ENCODE results near the gene CLEC18B. TPM values are rescaled to one million over a fixed set of nuclear protein-coding genes. Genes with fewer than 3 reads are reported as not detected.
"Not testable (repeated sequence)": the region's sequence is repeated elsewhere in the genome, so short reads cannot be mapped to it uniquely, and the experiment has no call there.

The CLEC18B gene
- total RNA-seq, 1 experiment from 2014 or later: 0.55 TPM

DNA sequence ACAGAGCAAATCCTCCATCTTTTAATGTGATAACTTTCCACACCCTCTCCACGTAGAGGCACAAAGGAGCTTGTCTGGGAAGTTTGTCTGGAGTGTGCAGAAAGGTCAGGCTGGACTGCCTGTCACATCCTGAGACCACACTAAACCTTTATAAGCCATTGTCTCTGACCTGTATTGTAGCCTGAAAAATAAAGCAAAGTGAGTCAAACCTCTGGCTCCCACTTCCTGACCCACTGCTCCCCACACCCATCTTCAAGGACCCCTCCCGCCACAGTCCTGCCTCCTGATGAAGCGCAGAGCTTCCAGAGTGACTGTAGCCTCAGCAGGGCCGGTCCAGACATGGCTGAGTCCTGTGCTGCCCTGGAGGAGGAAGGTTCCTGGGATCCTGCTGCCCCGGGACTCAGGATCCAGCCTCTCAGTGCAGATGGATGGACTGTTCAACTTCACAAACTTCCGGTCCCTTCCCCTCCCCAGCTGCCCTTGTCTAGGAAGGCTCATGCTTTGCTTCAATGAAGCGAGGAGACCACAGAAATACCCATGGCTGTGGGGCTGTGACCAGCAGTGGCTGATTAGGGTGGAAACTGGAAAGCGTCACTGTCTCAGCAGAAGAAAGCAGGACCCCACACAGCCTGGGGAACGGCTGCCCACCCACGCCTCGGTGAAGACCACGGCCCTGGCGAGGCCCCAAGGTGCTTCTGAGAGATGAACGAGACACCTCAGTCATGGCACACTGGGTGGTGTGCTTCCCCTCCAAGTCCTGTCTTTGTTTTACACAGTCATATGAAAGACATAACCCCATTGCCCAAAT is 30.9 kb upstream of the CLEC18B start:
- H3K27me3 ChIP-seq (ENCODE audit: control insufficient read depth, insufficient read depth, low read length): no peaks in the 10 kb centered on the region
- peaks cover 42% of the 10 kb centered on the region for H3K36me3 ChIP-seq (replicated peaks; ENCODE audit: control insufficient read depth, insufficient read depth, low read length)
- DNase-seq: no peak
- no peak overlapping the region for H3K4me3 ChIP-seq (ENCODE audit: insufficient read depth, low read depth, low read length)

DNA sequence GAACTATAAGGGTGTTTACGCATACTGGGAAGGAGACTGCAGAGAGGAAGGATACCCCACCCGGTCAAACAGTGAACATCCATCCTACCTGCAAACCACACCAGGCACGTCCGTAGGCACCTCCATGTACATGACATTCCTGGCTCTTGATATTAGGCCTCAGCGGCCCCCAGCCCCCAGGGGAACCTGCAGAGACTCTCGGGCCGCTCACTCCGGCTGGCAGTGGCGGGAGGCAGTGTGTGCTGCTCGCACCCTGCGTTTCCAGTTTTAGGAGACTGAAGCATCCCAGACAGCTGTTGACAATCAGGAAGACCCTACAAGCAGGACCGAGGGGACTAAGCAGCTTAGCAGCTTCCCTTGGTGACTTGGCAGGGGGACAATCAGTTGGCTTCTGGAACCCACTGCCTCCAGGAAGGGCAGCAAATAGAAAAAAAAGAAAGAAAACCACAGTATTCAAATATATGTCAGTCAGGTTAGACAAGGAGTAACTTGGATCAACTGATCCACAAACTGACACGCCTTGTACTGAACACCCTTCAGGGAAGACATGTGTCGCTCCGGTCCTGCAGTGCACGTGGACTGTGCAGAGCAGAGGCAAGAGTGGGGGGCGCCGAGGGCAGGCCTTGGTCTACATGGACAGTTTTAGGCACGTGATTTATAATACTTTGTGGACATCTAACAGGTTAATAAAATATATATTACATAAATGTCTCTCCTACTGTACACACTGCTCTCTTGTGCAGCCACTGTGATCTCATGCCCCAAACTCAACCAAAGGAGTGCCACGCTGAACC is 29.9 kb upstream of the CLEC18B start:
- DNase-seq: no peak
- no peaks in the 10 kb centered on the region for H3K27me3 ChIP-seq (ENCODE audit: control insufficient read depth, insufficient read depth, low read length)
- no peak overlapping the region for H3K4me3 ChIP-seq (ENCODE audit: insufficient read depth, low read depth, low read length)
- H3K36me3 ChIP-seq (replicated peaks; ENCODE audit: control insufficient read depth, insufficient read depth, low read length): peaks cover 38% of the 10 kb centered on the region

DNA sequence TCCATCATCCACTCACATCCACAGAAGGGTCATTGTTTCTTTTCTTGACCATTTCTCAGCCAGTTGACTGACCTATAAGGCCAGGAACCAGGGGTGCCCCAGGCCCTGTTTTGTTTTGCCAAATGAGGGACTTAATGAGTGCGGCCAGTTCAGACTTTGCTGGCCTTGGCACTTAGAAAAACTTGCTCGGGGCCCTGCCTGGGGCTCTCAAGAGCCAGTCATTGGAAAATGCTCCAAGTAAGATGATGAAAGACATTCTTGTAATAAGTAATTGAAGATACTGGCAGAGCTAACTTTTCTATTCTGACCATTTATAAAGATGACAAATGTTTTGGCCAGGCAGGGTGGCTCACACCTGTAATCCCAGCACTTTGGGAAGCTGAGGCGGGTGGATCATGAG is 29.0 kb upstream of the CLEC18B start:
- no peak for DNase-seq
- Histone ChIP-seq H3K36me3 (replicated peaks; ENCODE audit: control insufficient read depth, insufficient read depth, low read length) (peaks cover 31% of the 10 kb centered on the region), H3K27me3 (ENCODE audit: control insufficient read depth, insufficient read depth, low read length) (no peaks in the 10 kb centered on the region), H3K4me3 (ENCODE audit: insufficient read depth, low read depth, low read length) (no peak overlapping the region)

DNA sequence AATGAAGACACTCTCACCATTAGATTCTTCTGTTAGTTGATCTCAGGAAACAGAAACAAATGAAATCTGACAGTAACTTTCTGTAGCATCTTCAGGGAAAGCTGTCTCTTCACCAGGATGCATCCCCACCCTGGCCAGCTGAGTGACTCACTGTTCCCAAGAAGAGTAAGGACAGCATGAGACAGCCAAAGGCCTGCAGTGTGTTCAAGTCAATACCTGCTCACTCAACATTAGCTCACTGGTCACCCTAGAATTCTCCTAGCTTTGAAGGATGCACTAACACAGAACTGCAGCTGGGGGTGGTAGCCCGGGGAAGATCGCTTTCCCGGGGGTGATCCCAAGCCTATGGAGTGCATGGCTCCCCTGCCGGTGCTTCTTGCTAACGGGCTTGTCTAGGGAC is 28.2 kb upstream of the CLEC18B start:
- Histone ChIP-seq H3K36me3 (replicated peaks; ENCODE audit: control insufficient read depth, insufficient read depth, low read length) (peaks cover 28% of the 10 kb centered on the region), H3K4me3 (ENCODE audit: insufficient read depth, low read depth, low read length) (no peak overlapping the region), H3K27me3 (ENCODE audit: control insufficient read depth, insufficient read depth, low read length) (no peaks in the 10 kb centered on the region)
- DNase-seq: no peak

DNA sequence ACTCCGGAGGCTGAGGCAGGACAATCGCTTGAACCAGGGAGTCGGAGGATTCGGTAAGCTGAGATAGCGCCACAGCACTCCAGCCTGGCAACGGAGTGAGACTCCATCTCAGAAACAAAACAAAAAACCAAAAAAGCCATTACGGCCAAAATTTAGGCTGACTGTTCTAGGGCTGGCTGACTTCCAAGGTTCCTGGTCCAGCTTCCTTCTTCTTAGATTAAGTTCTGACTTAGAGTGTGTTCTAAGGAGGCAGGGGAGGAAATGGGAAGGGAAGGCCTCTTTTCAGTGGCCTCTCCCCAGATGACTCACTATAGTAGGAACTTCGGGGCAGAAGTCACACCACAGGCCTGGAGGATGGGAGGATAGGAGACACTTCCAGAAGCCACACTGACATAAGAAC is 27.7 kb upstream of the CLEC18B start:
- no peak overlapping the region for H3K4me3 ChIP-seq (ENCODE audit: insufficient read depth, low read depth, low read length)
- no peaks in the 10 kb centered on the region for H3K27me3 ChIP-seq (ENCODE audit: control insufficient read depth, insufficient read depth, low read length)
- no peak for DNase-seq
- peaks cover 28% of the 10 kb centered on the region for H3K36me3 ChIP-seq (replicated peaks; ENCODE audit: control insufficient read depth, insufficient read depth, low read length)

DNA sequence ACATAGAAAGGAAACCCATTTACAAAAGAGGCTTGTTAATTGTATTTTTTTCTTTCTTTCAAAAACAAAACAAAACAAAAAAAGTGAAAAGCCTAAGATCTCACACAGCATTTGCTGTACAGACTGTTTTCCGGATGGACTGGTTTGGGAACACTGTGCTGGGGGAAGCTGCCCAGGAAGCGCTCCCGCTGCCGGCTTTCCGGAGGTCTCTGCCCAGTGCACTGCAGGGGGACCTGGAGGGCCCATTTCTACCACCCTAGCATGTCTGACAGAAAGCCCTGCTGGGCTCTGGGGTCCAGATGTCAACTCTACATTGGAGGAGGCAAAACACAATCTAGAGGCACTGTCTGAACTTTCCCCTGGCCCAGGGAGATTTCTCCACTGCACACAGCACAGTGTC is 26.3 kb upstream of the CLEC18B start:
- H3K27me3 ChIP-seq (ENCODE audit: control insufficient read depth, insufficient read depth, low read length): no peaks in the 10 kb centered on the region
- H3K36me3 ChIP-seq (replicated peaks; ENCODE audit: control insufficient read depth, insufficient read depth, low read length): peaks cover 19% of the 10 kb centered on the region
- no peak overlapping the region for H3K4me3 ChIP-seq (ENCODE audit: insufficient read depth, low read depth, low read length)
- DNase-seq: no peak

DNA sequence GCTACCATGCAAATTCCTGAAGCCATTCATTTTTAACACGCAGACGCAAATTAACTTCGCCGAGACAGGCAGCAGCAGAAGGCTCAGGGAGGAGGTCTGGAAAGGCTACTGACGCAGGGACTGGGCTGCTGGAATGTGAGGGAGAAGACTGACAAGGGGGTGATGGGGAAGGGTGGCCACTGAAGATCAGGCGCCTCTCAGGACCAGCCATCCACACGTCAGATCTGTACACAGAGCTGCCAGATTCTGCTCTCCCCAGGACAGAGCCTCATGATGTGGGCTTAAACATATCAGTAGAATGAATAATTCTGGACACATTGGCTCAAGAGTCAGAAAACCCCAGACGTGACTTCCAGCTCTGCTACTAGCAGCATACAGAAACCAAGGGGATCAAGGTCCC is 25.6 kb upstream of the CLEC18B start:
- H3K27me3 ChIP-seq (ENCODE audit: control insufficient read depth, insufficient read depth, low read length): no peaks in the 10 kb centered on the region
- no peak for DNase-seq
- no peak overlapping the region for H3K4me3 ChIP-seq (ENCODE audit: insufficient read depth, low read depth, low read length)
- peaks cover 14% of the 10 kb centered on the region for H3K36me3 ChIP-seq (replicated peaks; ENCODE audit: control insufficient read depth, insufficient read depth, low read length)

DNA sequence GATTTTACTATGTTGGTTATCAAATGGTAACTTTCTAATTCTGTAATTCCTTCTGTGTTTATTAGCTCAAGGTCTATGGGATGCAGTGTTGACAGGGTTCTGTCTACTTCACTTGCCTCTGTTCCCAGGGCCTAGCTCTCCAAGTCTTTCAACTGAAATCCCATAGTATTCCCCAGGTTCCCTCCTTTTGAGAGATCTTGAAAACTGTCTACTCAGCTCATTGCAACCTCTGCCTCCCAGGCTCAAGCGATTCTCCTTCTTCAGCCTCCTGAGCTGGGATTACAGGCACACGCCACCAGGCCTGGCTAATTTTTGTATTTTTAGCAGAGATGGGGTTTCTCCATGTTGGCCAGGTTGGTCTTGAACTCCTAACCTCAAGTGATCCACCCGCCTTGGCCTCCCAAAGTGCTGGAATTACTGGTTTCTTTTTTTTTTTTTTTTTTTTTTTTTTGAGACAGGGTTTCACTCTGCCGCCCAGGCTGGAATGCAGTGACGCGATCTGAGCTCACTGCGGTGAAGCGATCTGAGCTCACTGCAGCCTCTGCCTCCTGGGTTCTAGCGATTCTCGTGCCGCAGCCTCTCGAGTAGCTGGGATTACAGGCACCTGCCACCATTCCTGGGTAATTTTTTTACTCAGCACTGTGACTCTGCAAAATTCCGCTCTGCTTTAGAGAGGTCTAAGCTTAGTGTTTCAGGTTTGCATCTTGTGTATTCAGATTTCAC is 22.5 kb upstream of the CLEC18B start:
- H3K4me3 ChIP-seq (ENCODE audit: insufficient read depth, low read depth, low read length); DNase-seq; H3K36me3 ChIP-seq (replicated peaks; ENCODE audit: control insufficient read depth, insufficient read depth, low read length); H3K27me3 ChIP-seq (ENCODE audit: control insufficient read depth, insufficient read depth, low read length): not testable (repeated sequence)

DNA sequence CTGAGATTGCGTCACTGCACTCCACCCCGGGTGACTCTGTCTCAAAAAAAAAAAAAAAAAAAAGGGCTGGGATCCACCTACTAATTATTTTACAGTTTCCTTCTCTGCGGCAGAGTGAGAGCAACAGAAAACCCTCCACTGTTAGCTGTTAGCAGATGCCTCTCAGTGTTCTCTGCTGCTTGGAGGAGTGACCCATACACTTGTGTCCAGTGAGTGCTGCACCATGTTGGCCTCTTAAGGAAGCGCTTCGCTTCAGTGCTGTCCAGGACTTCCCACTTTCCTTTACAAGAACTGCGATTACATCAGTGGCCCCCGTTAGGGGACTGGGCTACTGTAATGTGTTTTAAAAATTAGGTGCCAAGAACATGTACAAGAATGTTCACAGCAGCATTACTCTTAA is 18.4 kb upstream of the CLEC18B start:
- Histone ChIP-seq H3K36me3 (replicated peaks; ENCODE audit: control insufficient read depth, insufficient read depth, low read length) (no peaks in the 10 kb centered on the region), H3K4me3 (ENCODE audit: insufficient read depth, low read depth, low read length) (no peak overlapping the region), H3K27me3 (ENCODE audit: control insufficient read depth, insufficient read depth, low read length) (no peaks in the 10 kb centered on the region)
- no peak for DNase-seq

DNA sequence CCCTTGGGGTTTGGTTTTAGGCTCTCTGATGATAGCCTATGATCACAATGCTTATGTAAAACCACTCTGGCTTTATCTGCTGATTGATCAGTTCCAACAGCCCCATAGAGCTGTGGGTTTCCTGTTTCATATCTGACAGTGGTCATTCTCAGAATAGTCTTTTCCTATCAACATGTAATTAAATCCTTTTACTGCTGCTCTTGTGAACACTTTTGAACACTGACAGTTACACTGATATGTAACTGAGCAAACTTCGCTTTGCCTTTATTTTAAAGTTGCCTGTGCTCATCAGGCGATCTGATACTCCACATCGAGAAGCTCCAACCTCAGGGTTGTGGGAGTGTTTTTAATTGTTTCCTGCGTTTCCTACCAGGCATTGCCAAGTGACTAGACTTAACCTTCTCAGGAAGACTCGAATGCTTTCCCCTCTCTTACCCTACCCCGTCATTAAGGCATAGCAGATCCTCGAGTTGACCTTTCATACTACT is 17.3 kb upstream of the CLEC18B start:
- Histone ChIP-seq H3K36me3 (replicated peaks; ENCODE audit: control insufficient read depth, insufficient read depth, low read length) (no peaks in the 10 kb centered on the region), H3K4me3 (ENCODE audit: insufficient read depth, low read depth, low read length) (no peak overlapping the region), H3K27me3 (ENCODE audit: control insufficient read depth, insufficient read depth, low read length) (no peaks in the 10 kb centered on the region)
- no peak for DNase-seq

DNA sequence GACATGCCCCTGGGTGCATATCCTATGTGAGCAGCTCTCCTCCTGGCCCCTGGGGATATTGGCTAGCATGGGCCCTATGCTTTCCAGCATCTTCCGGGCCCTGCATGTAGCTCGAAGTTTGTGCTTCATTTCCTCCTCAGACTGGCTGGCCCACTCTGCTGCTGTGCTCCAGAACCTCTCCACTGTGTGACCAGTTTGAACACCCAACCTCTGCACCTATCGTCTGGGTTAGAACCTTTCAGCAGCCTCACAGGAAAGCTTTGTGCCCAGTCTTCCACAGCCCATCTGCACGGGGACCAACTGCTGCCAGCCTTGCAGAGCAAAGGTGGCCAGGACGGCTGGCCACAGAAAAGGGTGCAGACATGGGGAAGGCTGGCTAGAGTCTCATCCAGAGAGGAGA is 10.2 kb upstream of the CLEC18B start:
- H3K27me3 ChIP-seq (ENCODE audit: control insufficient read depth, insufficient read depth, low read length): no peaks in the 10 kb centered on the region
- peak; percentile 3 for DNase-seq
- no peaks in the 10 kb centered on the region for H3K36me3 ChIP-seq (replicated peaks; ENCODE audit: control insufficient read depth, insufficient read depth, low read length)
- no peak overlapping the region for H3K4me3 ChIP-seq (ENCODE audit: insufficient read depth, low read depth, low read length)

DNA sequence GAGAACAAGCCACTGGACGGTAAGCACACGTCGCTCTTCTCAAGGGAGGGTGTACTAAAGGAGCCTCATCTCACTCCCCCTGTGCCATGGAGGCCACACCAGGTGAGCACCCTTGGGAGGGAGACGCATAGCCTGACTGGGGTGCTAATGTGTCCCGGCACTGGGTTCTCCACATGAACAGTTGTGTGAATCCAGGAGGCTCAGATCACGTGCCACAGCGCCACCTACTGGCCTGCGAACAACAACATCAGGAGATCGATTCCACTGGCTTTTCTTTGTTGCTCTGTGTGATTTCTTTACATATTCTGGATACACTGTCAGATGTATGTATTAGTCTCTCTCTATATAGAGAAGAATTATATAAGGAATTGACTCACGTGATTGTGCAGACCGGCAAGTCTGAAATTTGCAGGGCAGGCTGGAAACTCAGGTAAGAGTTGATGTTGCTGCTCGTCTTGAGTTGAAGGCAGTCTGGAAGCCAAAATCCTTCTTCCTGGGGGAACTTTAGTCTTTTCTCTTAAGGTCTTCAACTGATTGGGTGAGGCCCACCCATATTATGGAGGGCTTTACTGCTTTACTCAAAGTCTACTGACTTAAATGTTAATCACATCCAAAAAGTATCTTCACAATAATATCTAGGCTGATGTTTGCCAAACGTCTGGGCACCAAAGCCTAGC is 8.9 kb upstream of the CLEC18B start:
- not testable (repeated sequence) for H3K27me3 ChIP-seq (ENCODE audit: control insufficient read depth, insufficient read depth, low read length)
- DNase-seq: peak; percentile 57

DNA sequence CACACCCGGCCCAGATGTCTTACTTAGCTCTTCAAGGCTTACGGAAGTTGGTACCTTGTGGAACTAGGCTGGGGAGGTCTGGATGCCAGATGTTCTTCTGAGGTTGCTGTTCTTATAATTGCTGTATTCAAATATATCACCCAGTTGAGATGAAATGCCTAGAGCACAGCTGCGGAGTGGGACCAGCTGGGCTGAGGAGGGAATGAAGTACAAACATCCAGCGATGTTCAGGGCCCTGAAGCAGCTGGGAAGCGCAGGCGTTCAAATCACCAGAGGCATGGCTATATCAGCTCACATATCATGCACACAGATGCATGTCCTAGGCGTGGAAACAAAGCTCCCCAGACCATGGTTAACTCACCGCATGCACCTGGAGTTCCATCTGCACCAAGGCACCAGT is 7.2 kb upstream of the CLEC18B start:
- not testable (repeated sequence) for H3K36me3 ChIP-seq (replicated peaks; ENCODE audit: control insufficient read depth, insufficient read depth, low read length); H3K4me3 ChIP-seq (ENCODE audit: insufficient read depth, low read depth, low read length); H3K27me3 ChIP-seq (ENCODE audit: control insufficient read depth, insufficient read depth, low read length); DNase-seq

More for the DNA sequence above, 8.9 kb upstream of the CLEC18B start:
- H3K4me3 ChIP-seq (ENCODE audit: insufficient read depth, low read depth, low read length); H3K36me3 ChIP-seq (replicated peaks; ENCODE audit: control insufficient read depth, insufficient read depth, low read length): not testable (repeated sequence)

DNA sequence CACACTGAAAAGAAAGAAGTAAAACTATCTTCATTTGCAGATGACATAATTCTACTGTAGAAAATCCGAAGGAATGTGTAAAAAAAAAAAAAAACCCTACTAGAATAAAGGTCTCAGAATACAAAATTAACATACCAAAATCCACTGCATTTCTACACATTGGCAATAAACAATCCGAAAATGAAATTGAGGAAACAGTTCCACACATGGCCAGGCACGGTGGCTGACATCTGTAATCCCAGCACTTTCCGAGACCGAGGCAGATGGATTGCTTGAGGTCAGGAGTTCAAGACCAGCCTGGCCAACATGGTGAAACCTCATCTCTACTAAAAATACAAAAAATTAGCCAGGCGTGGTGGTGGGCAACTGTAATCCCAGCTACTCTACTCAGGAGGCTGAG is 4.5 kb upstream of the CLEC18B start:
- DNase-seq; H3K27me3 ChIP-seq (ENCODE audit: control insufficient read depth, insufficient read depth, low read length); H3K4me3 ChIP-seq (ENCODE audit: insufficient read depth, low read depth, low read length); H3K36me3 ChIP-seq (replicated peaks; ENCODE audit: control insufficient read depth, insufficient read depth, low read length): not testable (repeated sequence)

Measured in H7 (cell line).